ENCODE data around the gene SPATA2.

- TF ChIP-seq POLR2A (IDR thresholded peaks at IDR 0.05; ENCODE audit: low read depth) (no peak), EP300 (IDR thresholded peaks at IDR 0.05) (no peak)
- TF ChIP-seq, protein P1, sequence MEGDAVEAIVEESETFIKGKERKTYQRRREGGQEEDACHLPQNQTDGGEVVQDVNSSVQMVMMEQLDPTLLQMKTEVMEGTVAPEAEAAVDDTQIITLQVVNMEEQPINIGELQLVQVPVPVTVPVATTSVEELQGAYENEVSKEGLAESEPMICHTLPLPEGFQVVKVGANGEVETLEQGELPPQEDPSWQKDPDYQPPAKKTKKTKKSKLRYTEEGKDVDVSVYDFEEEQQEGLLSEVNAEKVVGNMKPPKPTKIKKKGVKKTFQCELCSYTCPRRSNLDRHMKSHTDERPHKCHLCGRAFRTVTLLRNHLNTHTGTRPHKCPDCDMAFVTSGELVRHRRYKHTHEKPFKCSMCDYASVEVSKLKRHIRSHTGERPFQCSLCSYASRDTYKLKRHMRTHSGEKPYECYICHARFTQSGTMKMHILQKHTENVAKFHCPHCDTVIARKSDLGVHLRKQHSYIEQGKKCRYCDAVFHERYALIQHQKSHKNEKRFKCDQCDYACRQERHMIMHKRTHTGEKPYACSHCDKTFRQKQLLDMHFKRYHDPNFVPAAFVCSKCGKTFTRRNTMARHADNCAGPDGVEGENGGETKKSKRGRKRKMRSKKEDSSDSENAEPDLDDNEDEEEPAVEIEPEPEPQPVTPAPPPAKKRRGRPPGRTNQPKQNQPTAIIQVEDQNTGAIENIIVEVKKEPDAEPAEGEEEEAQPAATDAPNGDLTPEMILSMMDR (IDR thresholded peaks at IDR 0.05): no peak
These were observed 32.8 kb upstream of the SPATA2 start for GRCh38 chr20:49948178-49948577.
